ENCODE data around the gene PLA2G4C. TPM values are rescaled to one million over a fixed set of nuclear protein-coding genes. Genes with fewer than 3 reads are reported as not detected.

Gene PLA2G4C
- total and polyA plus RNA-seq, 8 donors: 2.9 to 21.7 (median 11.3) TPM

GRCh38 chr19:48010932-48011758 is 99.5 kb downstream of the PLA2G4C start:
- FAIRE-seq (no peak), DNase-seq (no peak), ATAC-seq (no peak)
- WGBS, 2 donors: 71 to 81% methylated on average over 11 of the region's 11 CpGs
- Histone ChIP-seq H3K4me3 (no peak overlapping the region), H3K4me1 (no peaks in the 10 kb centered on the region), H3K36me3 (no peaks in the 10 kb centered on the region), H3K27ac (no peak overlapping the region), H3K9me3 (no peaks in the 10 kb centered on the region), H3K27me3 (no peaks in the 10 kb centered on the region)
- no peak for TF ChIP-seq CTCF (IDR thresholded peaks at IDR 0.05)
- intact Hi-C loops (cut with DNase I): no loop called here

GRCh38 chr19:48006762-48007161 is 103.9 kb downstream of the PLA2G4C start:
- intact Hi-C loops (cut with DNase I): no loop called here
- no peaks in the 10 kb centered on the region for H3K27me3 ChIP-seq
- FAIRE-seq (no peak), ATAC-seq (no peak), DNase-seq (no peak)
- TF ChIP-seq CTCF (IDR thresholded peaks at IDR 0.05): no peak
- WGBS, 2 donors: 65 to 74% methylated on average over 6 of the region's 6 CpGs
- no peaks in the 10 kb centered on the region for H3K9me3 ChIP-seq
- no peaks in the 10 kb centered on the region for H3K4me1 ChIP-seq
- no peaks in the 10 kb centered on the region for H3K36me3 ChIP-seq
- H3K4me3 ChIP-seq: no peak overlapping the region
- no peak overlapping the region for H3K27ac ChIP-seq

GRCh38 chr19:48004236-48004635 is 106.4 kb downstream of the PLA2G4C start:
- FAIRE-seq (no peak), DNase-seq (no peak), ATAC-seq (no peak)
- 57 to 60% methylated on average over 6 of the region's 6 CpGs for WGBS, 2 donors
- Histone ChIP-seq H3K36me3 (no peaks in the 10 kb centered on the region), H3K4me3 (no peak overlapping the region), H3K9me3 (no peaks in the 10 kb centered on the region), H3K4me1 (no peaks in the 10 kb centered on the region), H3K27me3 (no peaks in the 10 kb centered on the region), H3K27ac (no peak overlapping the region)
- no peak for TF ChIP-seq CTCF (IDR thresholded peaks at IDR 0.05)
- intact Hi-C loops (cut with DNase I): no loop called here

GRCh38 chr19:48000846-48001245 is 109.8 kb downstream of the PLA2G4C start:
- Histone ChIP-seq H3K36me3 (no peaks in the 10 kb centered on the region), H3K27me3 (no peaks in the 10 kb centered on the region), H3K4me1 (no peaks in the 10 kb centered on the region), H3K9me3 (no peaks in the 10 kb centered on the region), H3K27ac (no peak overlapping the region), H3K4me3 (no peak overlapping the region)
- TF ChIP-seq CTCF (IDR thresholded peaks at IDR 0.05): no peak
- FAIRE-seq: no peak
- intact Hi-C loops (cut with DNase I): no loop called here
- 63 to 71% methylated on average over 6 of the region's 6 CpGs for WGBS, 2 donors
- no peak for DNase-seq
- ATAC-seq: no peak

GRCh38 chr19:47998800-47999199 is 111.8 kb downstream of the PLA2G4C start:
- Histone ChIP-seq H3K36me3 (no peaks in the 10 kb centered on the region), H3K4me1 (no peaks in the 10 kb centered on the region), H3K27ac (no peak overlapping the region), H3K9me3 (no peaks in the 10 kb centered on the region), H3K4me3 (no peak overlapping the region), H3K27me3 (no peaks in the 10 kb centered on the region)
- intact Hi-C loops (cut with DNase I): no loop called here
- no peak for ATAC-seq
- FAIRE-seq: no peak
- no peak for DNase-seq
- WGBS, 2 donors: 69 to 77% methylated on average over 6 of the region's 6 CpGs
- no peak for TF ChIP-seq CTCF (IDR thresholded peaks at IDR 0.05)
